ENCODE results near the gene IQCB1.
"Not testable (repeated sequence)": the region's sequence is repeated elsewhere in the genome, so short reads cannot be mapped to it uniquely, and the experiment has no call there.

The IQCB1 gene

DNA sequence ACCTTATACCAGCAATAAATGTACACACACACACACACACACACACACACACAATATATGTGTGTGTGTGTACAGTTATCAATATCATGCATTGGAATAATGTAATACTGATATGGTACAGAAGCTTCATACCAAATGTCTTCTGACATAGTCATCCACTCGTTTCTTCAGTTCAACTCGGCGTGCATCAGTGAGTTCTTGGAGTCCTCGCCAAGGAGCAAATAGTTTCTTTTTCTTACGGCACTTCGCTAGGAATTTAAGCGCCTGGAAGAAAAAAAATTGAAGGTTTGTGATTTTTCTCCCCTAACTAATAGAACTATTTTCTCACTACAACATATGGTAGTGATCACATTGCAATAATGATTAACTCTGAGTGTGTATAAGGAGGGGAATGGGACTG, 53.2 kb downstream of the IQCB1 start:
- H3K36me3 ChIP-seq (ENCODE audit: control insufficient read depth in 5 of 5, insufficient read depth in 5 of 5, low read length in 5 of 5) = peaks cover 34 to 56% (median 44%) of the 10 kb centered on the region in 5 donors
- H3K4me1 ChIP-seq (ENCODE audit: control insufficient read depth in 5 of 5, insufficient read depth in 5 of 5, low read length in 5 of 5) = no peaks in the 10 kb centered on the region
- H3K9me3 ChIP-seq (ENCODE audit: control insufficient read depth in 5 of 5, low read length in 5 of 5) = no peaks in the 10 kb centered on the region
- H3K4me3 ChIP-seq (ENCODE audit: low read depth in 1 of 5, low read length in 5 of 5) = no peak overlapping the region
- H3K9ac ChIP-seq (ENCODE audit: low read length in 5 of 5) = no peak overlapping the region
- H3K27ac ChIP-seq (ENCODE audit: low read depth, low read length) = no peak overlapping the region
- no peaks in the 10 kb centered on the region for H3K27me3 ChIP-seq (ENCODE audit: control insufficient read depth in 5 of 5, insufficient read depth in 4 of 5, low read length in 5 of 5)

DNA sequence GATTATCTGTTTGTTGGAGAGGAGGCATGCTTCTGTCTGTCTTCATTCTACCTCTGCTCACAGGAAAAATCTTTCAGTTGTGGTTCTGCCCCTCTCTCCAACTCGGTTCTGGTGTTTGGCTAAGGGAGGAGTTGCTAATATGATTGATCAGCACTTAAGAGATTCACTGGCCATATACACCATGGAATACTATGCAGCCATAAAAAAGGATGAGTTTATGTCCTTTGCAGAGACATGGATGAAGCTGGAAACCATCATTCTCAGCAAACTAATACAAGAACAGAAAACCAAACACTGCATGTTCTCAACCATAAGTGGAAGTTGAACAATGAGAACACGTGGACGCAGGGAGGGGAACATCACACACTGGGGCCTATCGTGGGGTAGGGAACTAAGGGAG, 59.8 kb downstream of the IQCB1 start:
- not testable (repeated sequence) for H3K9me3 ChIP-seq (ENCODE audit: control insufficient read depth in 5 of 5, low read length in 5 of 5); H3K4me1 ChIP-seq (ENCODE audit: control insufficient read depth in 5 of 5, insufficient read depth in 5 of 5, low read length in 5 of 5); H3K27ac ChIP-seq (ENCODE audit: low read depth, low read length); H3K9ac ChIP-seq (ENCODE audit: low read length in 5 of 5); H3K27me3 ChIP-seq (ENCODE audit: control insufficient read depth in 5 of 5, insufficient read depth in 4 of 5, low read length in 5 of 5); H3K4me3 ChIP-seq (ENCODE audit: low read depth in 1 of 5, low read length in 5 of 5)
- H3K36me3 ChIP-seq (ENCODE audit: control insufficient read depth in 5 of 5, insufficient read depth in 5 of 5, low read length in 5 of 5) = peaks cover 31 to 75% (median 44%) of the 10 kb centered on the region in 5 donors

- Histone ChIP-seq H3K27ac (ENCODE audit: low read depth, low read length) (no peak overlapping the region), H3K4me3 (ENCODE audit: low read depth in 1 of 5, low read length in 5 of 5) (no peak overlapping the region), H3K36me3 (ENCODE audit: control insufficient read depth in 5 of 5, insufficient read depth in 5 of 5, low read length in 5 of 5) (peaks cover 22 to 41% (median 27%) of the 10 kb centered on the region in 5 donors)
These were observed 65.6 kb downstream of the IQCB1 start for GRCh38 chr3:121769246-121769645.

GRCh38 chr3:121768452-121768851, 66.4 kb downstream of the IQCB1 start:
- Histone ChIP-seq H3K4me1 (ENCODE audit: control insufficient read depth in 5 of 5, insufficient read depth in 5 of 5, low read length in 5 of 5) (no peaks in the 10 kb centered on the region), H3K27ac (ENCODE audit: low read depth, low read length) (no peak overlapping the region), H3K27me3 (ENCODE audit: control insufficient read depth in 5 of 5, insufficient read depth in 4 of 5, low read length in 5 of 5) (no peaks in the 10 kb centered on the region)

More at GRCh38 chr3:121769246-121769645, 65.6 kb downstream of the IQCB1 start:
- H3K27me3 ChIP-seq (ENCODE audit: control insufficient read depth in 5 of 5, insufficient read depth in 4 of 5, low read length in 5 of 5) = no peaks in the 10 kb centered on the region
- no peak overlapping the region for H3K9ac ChIP-seq (ENCODE audit: low read length in 5 of 5)
- H3K9me3 ChIP-seq (ENCODE audit: control insufficient read depth in 5 of 5, low read length in 5 of 5) = no peaks in the 10 kb centered on the region
- no peaks in the 10 kb centered on the region for H3K4me1 ChIP-seq (ENCODE audit: control insufficient read depth in 5 of 5, insufficient read depth in 5 of 5, low read length in 5 of 5)

GRCh38 chr3:121759541-121760202, 75.2 kb downstream of the IQCB1 start:
- H3K4me1 ChIP-seq (ENCODE audit: control insufficient read depth in 5 of 5, insufficient read depth in 5 of 5, low read length in 5 of 5) = no peaks in the 10 kb centered on the region
- H3K36me3 ChIP-seq (ENCODE audit: control insufficient read depth in 5 of 5, insufficient read depth in 5 of 5, low read length in 5 of 5) = no peaks in the 10 kb centered on the region
- H3K27ac ChIP-seq (ENCODE audit: low read depth, low read length) = no peak overlapping the region
- no peaks in the 10 kb centered on the region for H3K9me3 ChIP-seq (ENCODE audit: control insufficient read depth in 5 of 5, low read length in 5 of 5)
- H3K4me3 ChIP-seq (ENCODE audit: low read depth in 1 of 5, low read length in 5 of 5) = no peak overlapping the region
- no peak overlapping the region for H3K9ac ChIP-seq (ENCODE audit: low read length in 5 of 5)
- peaks cover 0 to 2% (median 0%) of the 10 kb centered on the region in 5 donors for H3K27me3 ChIP-seq (ENCODE audit: control insufficient read depth in 5 of 5, insufficient read depth in 4 of 5, low read length in 5 of 5)

More at GRCh38 chr3:121768452-121768851, 66.4 kb downstream of the IQCB1 start:
- H3K36me3 ChIP-seq (ENCODE audit: control insufficient read depth in 5 of 5, insufficient read depth in 5 of 5, low read length in 5 of 5) = peaks cover 14 to 37% (median 27%) of the 10 kb centered on the region in 5 donors
- H3K9me3 ChIP-seq (ENCODE audit: control insufficient read depth in 5 of 5, low read length in 5 of 5) = no peaks in the 10 kb centered on the region
- no peak overlapping the region for H3K9ac ChIP-seq (ENCODE audit: low read length in 5 of 5)
- H3K4me3 ChIP-seq (ENCODE audit: low read depth in 1 of 5, low read length in 5 of 5) = no peak overlapping the region

DNA sequence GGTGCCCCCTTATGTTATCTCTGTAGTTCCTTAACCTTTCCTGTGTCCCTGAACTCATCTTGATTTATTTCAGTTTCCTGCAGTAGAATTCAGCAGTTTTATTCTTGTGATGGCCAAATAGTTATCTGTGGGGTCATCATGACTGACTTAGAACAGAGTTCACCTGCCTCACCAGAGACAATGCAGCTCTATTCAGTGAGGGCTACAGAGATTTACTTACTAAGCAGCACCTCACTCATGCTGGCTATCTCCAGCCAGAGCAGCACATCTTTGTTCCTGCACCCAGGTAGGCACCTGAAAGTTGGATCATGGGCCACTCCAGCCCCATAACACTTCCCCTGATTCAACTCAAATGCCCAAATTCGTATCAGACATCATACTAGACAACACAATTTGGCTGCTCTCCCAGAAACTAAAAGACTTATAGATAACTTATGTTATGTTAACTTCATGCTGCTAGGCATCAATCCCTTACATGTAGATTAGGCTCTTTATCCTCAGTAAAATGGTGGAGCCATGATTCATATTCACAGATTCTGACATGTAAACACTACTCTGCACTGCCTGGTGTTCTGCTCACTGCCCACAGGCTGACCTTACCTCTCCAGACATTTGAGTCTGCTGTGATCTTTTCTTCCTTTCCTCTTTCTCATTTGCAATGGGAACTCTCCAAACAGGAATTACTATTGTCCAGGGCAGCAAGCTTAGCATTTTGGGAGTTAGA, 76.0 kb downstream of the IQCB1 start:
- no peaks in the 10 kb centered on the region for H3K9me3 ChIP-seq (ENCODE audit: control insufficient read depth in 5 of 5, low read length in 5 of 5)
- no peak overlapping the region for H3K4me3 ChIP-seq (ENCODE audit: low read depth in 1 of 5, low read length in 5 of 5)
- H3K27ac ChIP-seq (ENCODE audit: low read depth, low read length) = no peak overlapping the region
- no peaks in the 10 kb centered on the region for H3K4me1 ChIP-seq (ENCODE audit: control insufficient read depth in 5 of 5, insufficient read depth in 5 of 5, low read length in 5 of 5)
- no peak overlapping the region for H3K9ac ChIP-seq (ENCODE audit: low read length in 5 of 5)
- no peaks in the 10 kb centered on the region for H3K36me3 ChIP-seq (ENCODE audit: control insufficient read depth in 5 of 5, insufficient read depth in 5 of 5, low read length in 5 of 5)
- H3K27me3 ChIP-seq (ENCODE audit: control insufficient read depth in 5 of 5, insufficient read depth in 4 of 5, low read length in 5 of 5) = peaks cover 0 to 2% (median 0%) of the 10 kb centered on the region in 5 donors

GRCh38 chr3:121757812-121758545, 76.9 kb downstream of the IQCB1 start:
- H3K4me3 ChIP-seq (ENCODE audit: low read depth in 1 of 5, low read length in 5 of 5) = no peak overlapping the region
- no peaks in the 10 kb centered on the region for H3K9me3 ChIP-seq (ENCODE audit: control insufficient read depth in 5 of 5, low read length in 5 of 5)
- H3K36me3 ChIP-seq (ENCODE audit: control insufficient read depth in 5 of 5, insufficient read depth in 5 of 5, low read length in 5 of 5) = no peaks in the 10 kb centered on the region
- no peaks in the 10 kb centered on the region for H3K4me1 ChIP-seq (ENCODE audit: control insufficient read depth in 5 of 5, insufficient read depth in 5 of 5, low read length in 5 of 5)
- peaks cover 0 to 2% (median 0%) of the 10 kb centered on the region in 5 donors for H3K27me3 ChIP-seq (ENCODE audit: control insufficient read depth in 5 of 5, insufficient read depth in 4 of 5, low read length in 5 of 5)
- H3K9ac ChIP-seq (ENCODE audit: low read length in 5 of 5) = no peak overlapping the region
- no peak overlapping the region for H3K27ac ChIP-seq (ENCODE audit: low read depth, low read length)

- Histone ChIP-seq H3K27me3 (ENCODE audit: control insufficient read depth in 5 of 5, insufficient read depth in 4 of 5, low read length in 5 of 5) (peaks cover 0 to 2% (median 0%) of the 10 kb centered on the region in 5 donors), H3K27ac (ENCODE audit: low read depth, low read length) (no peak overlapping the region), H3K9ac (ENCODE audit: low read length in 5 of 5) (no peak overlapping the region), H3K4me1 (ENCODE audit: control insufficient read depth in 5 of 5, insufficient read depth in 5 of 5, low read length in 5 of 5) (no peaks in the 10 kb centered on the region), H3K9me3 (ENCODE audit: control insufficient read depth in 5 of 5, low read length in 5 of 5) (no peaks in the 10 kb centered on the region), H3K4me3 (ENCODE audit: low read depth in 1 of 5, low read length in 5 of 5) (no peak overlapping the region), H3K36me3 (ENCODE audit: control insufficient read depth in 5 of 5, insufficient read depth in 5 of 5, low read length in 5 of 5) (no peaks in the 10 kb centered on the region)
These were observed 77.6 kb downstream of the IQCB1 start for GRCh38 chr3:121757087-121757811.

DNA sequence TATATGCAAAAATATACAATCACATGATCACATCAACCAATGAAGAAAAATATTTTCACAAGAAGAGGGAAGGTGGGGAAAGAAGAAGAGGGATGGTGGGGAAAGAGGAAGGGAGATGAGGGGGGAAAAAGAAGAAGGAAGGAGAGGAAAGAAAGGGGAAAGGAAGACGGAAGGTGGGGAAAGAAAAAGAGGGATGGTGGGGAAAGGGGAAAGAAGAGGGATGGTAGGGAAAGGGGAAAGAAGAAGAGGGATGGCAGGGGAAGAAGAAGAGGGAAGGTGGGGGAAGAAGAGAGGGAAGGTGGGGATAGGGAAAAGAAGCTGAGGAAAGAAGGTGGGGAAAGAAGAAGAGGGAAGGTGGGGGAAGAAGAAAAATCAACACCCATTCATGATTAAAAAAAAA, 82.1 kb downstream of the IQCB1 start:
- no peaks in the 10 kb centered on the region for H3K27me3 ChIP-seq (ENCODE audit: control insufficient read depth in 5 of 5, insufficient read depth in 4 of 5, low read length in 5 of 5)
- peaks cover 2 to 22% (median 19%) of the 10 kb centered on the region in 5 donors for H3K4me1 ChIP-seq (ENCODE audit: control insufficient read depth in 5 of 5, insufficient read depth in 5 of 5, low read length in 5 of 5)
- no peak overlapping the region for H3K4me3 ChIP-seq (ENCODE audit: low read depth in 1 of 5, low read length in 5 of 5)
- no peaks in the 10 kb centered on the region for H3K9me3 ChIP-seq (ENCODE audit: control insufficient read depth in 5 of 5, low read length in 5 of 5)
- no peaks in the 10 kb centered on the region for H3K36me3 ChIP-seq (ENCODE audit: control insufficient read depth in 5 of 5, insufficient read depth in 5 of 5, low read length in 5 of 5)
- no peak overlapping the region for H3K27ac ChIP-seq (ENCODE audit: low read depth, low read length)
- H3K9ac ChIP-seq (ENCODE audit: low read length in 5 of 5) = no peak overlapping the region
